Measurements from ENCODE around the gene NAPB. TPM values are rescaled to one million over a fixed set of nuclear protein-coding genes. Genes with fewer than 3 reads are reported as not detected.

The NAPB gene
- total RNA-seq, 1 experiment from 2014 or later = 10.1 TPM

GRCh38 chr20:23370873-23371272, 50.4 kb downstream of the NAPB start:
- peaks cover 4% of the 10 kb centered on the region for H3K36me3 ChIP-seq (ENCODE audit: control insufficient read depth, insufficient read depth, low read length)
- no peaks in the 10 kb centered on the region for H3K27me3 ChIP-seq (replicated peaks; ENCODE audit: control insufficient read depth, insufficient read depth, low read length)
- Mint-ChIP-seq H3K9me3 (ENCODE audit: unreplicated experiment) (no peaks in the 10 kb centered on the region), H3K4me1 (ENCODE audit: low read depth, unreplicated experiment) (no peaks in the 10 kb centered on the region), H3K27ac (ENCODE audit: unreplicated experiment) (no peak overlapping the region), H3K27me3 (ENCODE audit: insufficient read depth, unreplicated experiment) (no peaks in the 10 kb centered on the region), H3K36me3 (ENCODE audit: insufficient read depth, unreplicated experiment) (peaks cover 74% of the 10 kb centered on the region), H3K4me3 (ENCODE audit: unreplicated experiment) (no peak overlapping the region)
- H3K4me1 ChIP-seq = peaks cover 7% of the 10 kb centered on the region
- no peak overlapping the region for H3K4me3 ChIP-seq (ENCODE audit: low read depth, low read length)
- no peak for TF ChIP-seq CTCF (IDR thresholded peaks at IDR 0.05; ENCODE audit: insufficient read depth in 1 of 2, low read depth in 1 of 2, low read length in 1 of 2, severe bottlenecking in 1 of 2, unreplicated experiment in 1 of 2)
- no peak for DNase-seq
- intact Hi-C loops (cut with micrococcal nuclease; ENCODE audit: unreplicated experiment) = no loop called here
- CTCF ChIA-PET = interaction anchor here (1.2 kb wide), 1 partner anchor 51 kb away, joined by 3 read pairs; the partner anchor contains the start of gene NAPB
- BruUV-seq (replicated peaks) = TSS peak; percentile 0
- no peaks in the 10 kb centered on the region for H3K9me3 ChIP-seq
- POLR2A ChIA-PET = no interaction called here

- Mint-ChIP-seq H3K4me1 (ENCODE audit: low read depth, unreplicated experiment) (peaks cover under 1% of the 10 kb centered on the region), H3K27ac (ENCODE audit: unreplicated experiment) (no peak overlapping the region)
- CTCF ChIA-PET = interaction anchor here (1.2 kb wide), 1 partner anchor 51 kb away, joined by 3 read pairs; the partner anchor contains the start of gene NAPB
Measured at GRCh38 chr20:23370274-23370673, 51.0 kb downstream of the NAPB start.

GRCh38 chr20:23369072-23369823, 52.0 kb downstream of the NAPB start:
- Mint-ChIP-seq H3K9me3 (ENCODE audit: unreplicated experiment) (no peaks in the 10 kb centered on the region), H3K27me3 (ENCODE audit: insufficient read depth, unreplicated experiment) (no peaks in the 10 kb centered on the region), H3K36me3 (ENCODE audit: insufficient read depth, unreplicated experiment) (peaks cover 73% of the 10 kb centered on the region), H3K4me3 (ENCODE audit: unreplicated experiment) (no peak overlapping the region), H3K27ac (ENCODE audit: unreplicated experiment) (no peak overlapping the region), H3K4me1 (ENCODE audit: low read depth, unreplicated experiment) (peaks cover 9% of the 10 kb centered on the region)
- no peak for DNase-seq
- H3K36me3 ChIP-seq (ENCODE audit: control insufficient read depth, insufficient read depth, low read length) = peaks cover 6% of the 10 kb centered on the region
- H3K4me1 ChIP-seq = peaks cover 7% of the 10 kb centered on the region
- no peaks in the 10 kb centered on the region for H3K27me3 ChIP-seq (replicated peaks; ENCODE audit: control insufficient read depth, insufficient read depth, low read length)
- CTCF ChIA-PET = no interaction called here
- no peak for TF ChIP-seq CTCF (IDR thresholded peaks at IDR 0.05; ENCODE audit: insufficient read depth in 1 of 2, low read depth in 1 of 2, low read length in 1 of 2, severe bottlenecking in 1 of 2, unreplicated experiment in 1 of 2)
- POLR2A ChIA-PET = interaction anchor here (0.8 to 1.7 kb wide), 2 partner anchors 11 to 52 kb away, joined by 3 to 9 read pairs; partner anchors contain the start of gene NAPB
- intact Hi-C loops (cut with micrococcal nuclease; ENCODE audit: unreplicated experiment) = no loop called here
- no TSS peak for BruUV-seq (replicated peaks)
- no peaks in the 10 kb centered on the region for H3K9me3 ChIP-seq
- H3K4me3 ChIP-seq (ENCODE audit: low read depth, low read length) = no peak overlapping the region

More at GRCh38 chr20:23370274-23370673, 51.0 kb downstream of the NAPB start:
- no peak overlapping the region for H3K4me3 Mint-ChIP-seq (ENCODE audit: unreplicated experiment)
- Histone ChIP-seq H3K36me3 (ENCODE audit: control insufficient read depth, insufficient read depth, low read length) (peaks cover 5% of the 10 kb centered on the region), H3K4me1 (peaks cover 7% of the 10 kb centered on the region), H3K9me3 (no peaks in the 10 kb centered on the region), H3K27me3 (replicated peaks; ENCODE audit: control insufficient read depth, insufficient read depth, low read length) (no peaks in the 10 kb centered on the region), H3K4me3 (ENCODE audit: low read depth, low read length) (no peak overlapping the region)
- H3K9me3 Mint-ChIP-seq (ENCODE audit: unreplicated experiment) = no peaks in the 10 kb centered on the region
- no TSS peak for BruUV-seq (replicated peaks)
- no peak for DNase-seq
- intact Hi-C loops (cut with micrococcal nuclease; ENCODE audit: unreplicated experiment) = no loop called here
- TF ChIP-seq CTCF (IDR thresholded peaks at IDR 0.05; ENCODE audit: insufficient read depth in 1 of 2, low read depth in 1 of 2, low read length in 1 of 2, severe bottlenecking in 1 of 2, unreplicated experiment in 1 of 2) = no peak
- peaks cover 71% of the 10 kb centered on the region for H3K36me3 Mint-ChIP-seq (ENCODE audit: insufficient read depth, unreplicated experiment)
- H3K27me3 Mint-ChIP-seq (ENCODE audit: insufficient read depth, unreplicated experiment) = no peaks in the 10 kb centered on the region
- POLR2A ChIA-PET = no interaction called here
